HepG2 (cell line): ENCODE data around the gene FOSB. TPM values are rescaled to one million over a fixed set of nuclear protein-coding genes. Genes with fewer than 3 reads are reported as not detected.

ENCODE experiments used
- ATAC-seq: fragments of 200-7000 bp; cut with Tn5 transposase; 3 replicates; pipeline ENCODE4 v1.9.1; 2020; ENCODE audit warnings: mild to moderate bottlenecking, moderate library complexity
- BruUV-seq: library from RNA; stranded (reverse); fragments of 400-500 nt; replicated peaks from 2 replicates; lab custom pipeline; 2021; lab: Mats Ljungman, UMichigan
- CTCF ChIA-PET: fragments of 300-600 bp; formaldehyde crosslinking; extraction: SDS; loops from one replicate; lab custom pipeline; 2021; ENCODE audit warnings: low total read pairs, inconsistent platforms, low intra/inter-chr PET ratio; lab: Yijun Ruan, JAX
- POLR2A ChIA-PET: fragments of 350-600 bp; sonication (Branson Sonifier 250); formaldehyde crosslinking; loops from one replicate; lab custom pipeline; 2020; ENCODE audit warnings: antibody characterized with exemption, inconsistent platforms; lab: Yijun Ruan, JAX
- DNase-seq: peaks from one replicate; pipeline ENCODE4 v3.0.0-alpha.2; 2015; ENCODE audit warnings: low spot score
- FAIRE-seq: peaks from 3 replicates; lab custom pipeline; 2011; peaks lifted over from hg19 to GRCh38; lab: Jason Lieb, UNC
- H2AFZ ChIP-seq: one replicate; pipeline ENCODE4 v1.6.1; 2011; ENCODE audit warnings: low read length, inconsistent platforms
- H3K27ac ChIP-seq: fragments of 300-600 bp; 3 replicates; pipeline ENCODE4 v1.8.0; 2011; ENCODE audit warnings: mixed run types, mild to moderate bottlenecking, mixed read lengths, low read length, inconsistent platforms; ENCODE audit not compliant: insufficient read depth; ENCODE audit errors: extremely low read length
- H3K27me3 ChIP-seq, 2 experiments: fragments of 200-600 bp in 1 of 2; 2 replicates in 1 of 2; 3 replicates in 1 of 2; pipeline versions ENCODE4 v1.6.0 to v1.8.0; 2011; ENCODE audit warnings: low read length in 2 of 2, mild to moderate bottlenecking in 2 of 2, moderate library complexity in 2 of 2, inconsistent platforms in 1 of 2; ENCODE audit not compliant: insufficient read depth in 2 of 2, control insufficient read depth in 1 of 2
- H3K36me3 ChIP-seq, 2 experiments: fragments of 200-600 bp in 1 of 2; replicated peaks in 1 of 2; 2 replicates in 1 of 2; 3 replicates in 1 of 2; pipeline versions ENCODE4 v1.5.1 to v1.8.0; 2011; ENCODE audit warnings: low read length in 2 of 2, inconsistent platforms in 1 of 2; ENCODE audit not compliant: insufficient read depth in 2 of 2, control insufficient read depth in 1 of 2
- H3K4me1 ChIP-seq: 2 replicates; pipeline ENCODE4 v1.5.1; 2012; ENCODE audit warnings: low read length, inconsistent platforms; ENCODE audit not compliant: insufficient read depth
- H3K4me2 ChIP-seq: 2 replicates; pipeline ENCODE4 v1.6.0; 2011; ENCODE audit warnings: low read depth, low read length, inconsistent platforms
- H3K4me3 ChIP-seq, 3 experiments: fragments of 200-600 bp in 1 of 3; sonication (generic), shearing (Covaris generic) in 1 of 3; replicated peaks in 1 of 3; 2 replicates each; pipeline ENCODE4 v1.5.1; 2011 to 2016; ENCODE audit warnings: low read length in 3 of 3, inconsistent platforms in 2 of 3, low read depth in 2 of 3, mild to moderate bottlenecking in 2 of 3, control low read depth in 1 of 3, mixed read lengths in 1 of 3; ENCODE audit not compliant: insufficient read depth in 1 of 3
- H3K79me2 ChIP-seq: one replicate; pipeline ENCODE4 v1.6.1; 2011; ENCODE audit warnings: low read length, inconsistent platforms; ENCODE audit not compliant: insufficient read depth
- H3K9ac ChIP-seq: 2 replicates; pipeline ENCODE4 v1.6.0; 2011; ENCODE audit warnings: mild to moderate bottlenecking, low read depth, low read length, inconsistent platforms; ENCODE audit not compliant: insufficient read depth
- H3K9me3 ChIP-seq: 2 replicates; pipeline ENCODE4 v1.5.1; 2012; ENCODE audit warnings: mild to moderate bottlenecking, low read length
- H4K20me1 ChIP-seq: 2 replicates; pipeline ENCODE4 v1.6.0; 2011; ENCODE audit warnings: inconsistent platforms, mild to moderate bottlenecking, low read length, moderate library complexity; ENCODE audit not compliant: insufficient read depth
- ATAD3A ChIP-seq: sonication (generic); formaldehyde crosslinking; IDR thresholded peaks from 2 replicates; pipeline ENCODE4 v1.4.0; 2020; ENCODE audit warnings: missing genetic modification reagents
- BRCA1 ChIP-seq: sonication (generic); formaldehyde crosslinking; IDR thresholded peaks from 2 replicates; pipeline ENCODE4 v1.4.0; 2020; ENCODE audit warnings: missing genetic modification reagents
- JUNB ChIP-seq: sonication (generic); formaldehyde crosslinking; IDR thresholded peaks from 2 replicates; pipeline ENCODE4 v1.8.0; 2022; ENCODE audit warnings: missing genetic modification reagents, mild to moderate bottlenecking, borderline replicate concordance
- PITX1 ChIP-seq: sonication (generic); formaldehyde crosslinking; IDR thresholded peaks from 2 replicates; pipeline ENCODE4 v1.5.1; 2020; ENCODE audit warnings: mild to moderate bottlenecking, missing genetic modification reagents
- POLR2G ChIP-seq: fragments of 200-400 bp; formaldehyde crosslinking; IDR thresholded peaks from 2 replicates; pipeline ENCODE4 v1.6.1; 2018; ENCODE audit warnings: mild to moderate bottlenecking, low read depth, low read length, moderate library complexity
- RFX3 ChIP-seq: IDR thresholded peaks from 2 replicates; pipeline ENCODE4 v1.6.1; 2016; ENCODE audit warnings: missing biosample characterization, missing genetic modification reagents
- SP4 ChIP-seq: sonication (generic); formaldehyde crosslinking; IDR thresholded peaks from 2 replicates; pipeline ENCODE4 v1.8.1; 2023; ENCODE audit warnings: mild to moderate bottlenecking, missing genetic modification reagents
- TBX2 ChIP-seq: sonication (generic); formaldehyde crosslinking; IDR thresholded peaks from 2 replicates; pipeline ENCODE4 v1.5.0; 2020; ENCODE audit warnings: missing genetic modification reagents, mild to moderate bottlenecking, borderline replicate concordance
- ZNF205 ChIP-seq: IDR thresholded peaks from 2 replicates; pipeline ENCODE4 v1.6.1; 2018; ENCODE audit warnings: missing biosample characterization, missing genetic modification reagents
- ZNF329 ChIP-seq: sonication (generic); formaldehyde crosslinking; IDR thresholded peaks from 2 replicates; pipeline ENCODE4 v1.9.0; 2021; ENCODE audit warnings: low read depth, mild to moderate bottlenecking, missing genetic modification reagents
- WGBS: methylation state at CpG from one replicate; pipeline ENCODE4 v1.1.6; 2017; ENCODE audit warnings: low lambda C conversion rate; 5-methylcytosine and 5-hydroxymethylcytosine counted together
- in situ Hi-C: cut with HindIII; loops from 2 replicates; pipeline ENCODE4 v1.10.0; 2017; ENCODE audit warnings: low pct_unique_long_range_greater_than_20kb; ENCODE audit not compliant: extremely low pct_ligation_motif_present
- intact Hi-C: fragments of 100-400 bp; cut with micrococcal nuclease; formaldehyde crosslinking; loops from one replicate; pipeline ENCODE4 v1.10.0; 2022; ENCODE audit not compliant: unreplicated experiment
- polyA plus RNA-seq, 8 experiments: library from polyadenylated mRNA; depleted of rRNA in 3 of 8; stranded (reverse) in 7 of 8; unstranded in 1 of 8; fragments of >200 nt; fragmentation: Illumina TruSeq in 4 of 8; extraction: Trizol in 4 of 8; gene quantifications; 2 replicates each; pipeline versions ENCODE4 v1.2.1 to v1.2.3, GENCODE V29; 2011 to 2016; ENCODE audit warnings: low read depth in 4 of 8, missing spikeins in 1 of 8, mixed read lengths in 1 of 8; ENCODE audit not compliant: insufficient read depth in 1 of 8
- total RNA-seq, 5 experiments: library from RNA; depleted of rRNA; stranded (reverse); fragments of >200 nt; fragmentation: Illumina TruSeq; extraction: Trizol; gene quantifications; 2 replicates each; pipeline ENCODE4 v1.2.3, GENCODE V29; 2016; ENCODE audit warnings: low read depth in 1 of 5
- TF ChIP-seq, protein P1 (sequence below): sonication (generic); formaldehyde crosslinking; IDR thresholded peaks from 2 replicates; pipeline ENCODE4 v1.8.0; 2022; ENCODE audit warnings: mild to moderate bottlenecking, missing genetic modification reagents, borderline replicate concordance
- TF ChIP-seq, protein P2 (sequence below): sonication (generic); formaldehyde crosslinking; IDR thresholded peaks from 2 replicates; pipeline ENCODE4 v1.5.0; 2020; ENCODE audit warnings: mild to moderate bottlenecking, missing genetic modification reagents
- TF ChIP-seq, protein P3 (sequence below): sonication (generic); formaldehyde crosslinking; IDR thresholded peaks from 2 replicates; pipeline ENCODE4 v1.4.0; 2020; ENCODE audit warnings: missing genetic modification reagents
- TF ChIP-seq, protein P4 (sequence below): sonication (generic); formaldehyde crosslinking; IDR thresholded peaks from 2 replicates; pipeline ENCODE4 v1.4.0; 2020; ENCODE audit warnings: missing genetic modification reagents, borderline replicate concordance

The FOSB gene
- total and polyA plus RNA-seq, 2 of the 13 experiments (the other 11 are each of a cell fraction or from before 2014, with no cell fraction given), result 2.8 to 6.0 TPM

DNA sequence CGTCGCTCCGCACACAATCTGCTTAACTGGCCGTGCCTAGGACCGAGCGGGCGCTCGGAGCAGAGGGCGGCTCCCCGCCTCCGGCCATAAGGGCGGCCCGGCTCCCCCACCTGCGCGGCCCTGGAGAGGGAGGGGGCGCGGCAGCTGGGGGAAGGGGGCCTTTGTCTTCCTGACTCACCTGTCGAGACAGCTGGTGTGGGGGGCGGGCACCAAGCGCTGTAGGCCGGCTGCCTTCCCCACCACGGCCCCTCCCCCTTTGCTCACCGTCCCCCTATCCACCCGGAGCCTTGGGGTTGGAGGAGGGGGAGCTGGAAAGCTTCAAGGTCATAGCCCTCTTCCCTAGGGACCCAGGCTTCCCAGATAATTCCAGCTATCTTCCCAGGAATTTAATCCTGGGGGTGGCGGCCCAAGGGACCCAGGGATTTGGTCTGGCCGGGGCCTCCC, 40.6 kb downstream of the FOSB start:
- Histone ChIP-seq H3K4me2 (peak overlapping the region; percentile 99), H3K9ac (peak overlapping the region; percentile 94), H2AFZ (no peak overlapping the region), H3K27ac (peak overlapping the region; percentile 77), H3K4me1 (peaks cover 58% of the 10 kb centered on the region), H3K4me3 (peak overlapping the region; percentile 92 to 100 (median 96)), H3K36me3 (peaks cover 4 to 6% of the 10 kb centered on the region in 2 experiments; a peak in 1 of 5 replicates), H3K79me2 (peaks cover 50% of the 10 kb centered on the region), H4K20me1 (0 out of 2 replicates have a peak, but pooled peaks cover 5% of the 10 kb centered on the region), H3K9me3 (no peaks in the 10 kb centered on the region), H3K27me3 (no peaks in the 10 kb centered on the region; a peak in 1 of 5 replicates)
- WGBS, result no CpG with 5 or more reads among the region's 26 CpGs
- no peak for FAIRE-seq
- ChIA-PET CTCF (no interaction called here), POLR2A (interaction anchor here (0.6 to 1.6 kb wide), 6 partner anchors 9 to 131 kb away, joined by 3 to 7 read pairs (median 3); partner anchors contain the start of gene EML2)
- intact Hi-C loops (no loop called here), in situ Hi-C loops (no loop called here)
- no TSS peak for BruUV-seq
- no peak for ATAC-seq
- DNase-seq, result no peak
- no peak for TF ChIP-seq ATAD3A
- TF ChIP-seq, protein P1, sequence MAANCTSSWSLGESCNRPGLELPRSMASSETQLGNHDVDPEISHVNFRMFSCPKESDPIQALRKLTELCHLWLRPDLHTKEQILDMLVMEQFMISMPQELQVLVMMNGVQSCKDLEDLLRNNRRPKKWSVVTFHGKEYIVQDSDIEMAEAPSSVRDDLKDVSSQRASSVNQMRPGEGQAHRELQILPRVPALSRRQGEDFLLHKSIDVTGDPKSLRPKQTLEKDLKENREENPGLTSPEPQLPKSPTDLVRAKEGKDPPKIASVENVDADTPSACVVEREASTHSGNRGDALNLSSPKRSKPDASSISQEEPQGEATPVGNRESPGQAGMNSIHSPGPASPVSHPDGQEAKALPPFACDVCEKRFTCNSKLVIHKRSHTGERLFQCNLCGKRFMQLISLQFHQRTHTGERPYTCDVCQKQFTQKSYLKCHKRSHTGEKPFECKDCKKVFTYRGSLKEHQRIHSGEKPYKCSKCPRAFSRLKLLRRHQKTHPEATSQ (CRISPR knock-in tag), result no peak
- no peak for TF ChIP-seq ZNF329 (CRISPR knock-in tag)
- TF ChIP-seq, protein P2, sequence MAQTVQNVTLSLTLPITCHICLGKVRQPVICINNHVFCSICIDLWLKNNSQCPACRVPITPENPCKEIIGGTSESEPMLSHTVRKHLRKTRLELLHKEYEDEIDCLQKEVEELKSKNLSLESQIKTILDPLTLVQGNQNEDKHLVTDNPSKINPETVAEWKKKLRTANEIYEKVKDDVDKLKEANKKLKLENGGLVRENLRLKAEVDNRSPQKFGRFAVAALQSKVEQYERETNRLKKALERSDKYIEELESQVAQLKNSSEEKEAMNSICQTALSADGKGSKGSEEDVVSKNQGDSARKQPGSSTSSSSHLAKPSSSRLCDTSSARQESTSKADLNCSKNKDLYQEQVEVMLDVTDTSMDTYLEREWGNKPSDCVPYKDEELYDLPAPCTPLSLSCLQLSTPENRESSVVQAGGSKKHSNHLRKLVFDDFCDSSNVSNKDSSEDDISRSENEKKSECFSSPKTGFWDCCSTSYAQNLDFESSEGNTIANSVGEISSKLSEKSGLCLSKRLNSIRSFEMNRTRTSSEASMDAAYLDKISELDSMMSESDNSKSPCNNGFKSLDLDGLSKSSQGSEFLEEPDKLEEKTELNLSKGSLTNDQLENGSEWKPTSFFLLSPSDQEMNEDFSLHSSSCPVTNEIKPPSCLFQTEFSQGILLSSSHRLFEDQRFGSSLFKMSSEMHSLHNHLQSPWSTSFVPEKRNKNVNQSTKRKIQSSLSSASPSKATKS, result 0 out of 2 replicates have a peak, but pooled peaks have one; percentile 40
- no peak for TF ChIP-seq PITX1 (CRISPR knock-in tag)
- 0 out of 2 replicates have a peak, but pooled peaks have one; percentile 13 for TF ChIP-seq POLR2G
- TF ChIP-seq RFX3, result no peak
- peak; percentile 79; the same call in 1 of the 2 replicates for TF ChIP-seq ZNF205 (CRISPR knock-in tag)
- TF ChIP-seq, protein P3, sequence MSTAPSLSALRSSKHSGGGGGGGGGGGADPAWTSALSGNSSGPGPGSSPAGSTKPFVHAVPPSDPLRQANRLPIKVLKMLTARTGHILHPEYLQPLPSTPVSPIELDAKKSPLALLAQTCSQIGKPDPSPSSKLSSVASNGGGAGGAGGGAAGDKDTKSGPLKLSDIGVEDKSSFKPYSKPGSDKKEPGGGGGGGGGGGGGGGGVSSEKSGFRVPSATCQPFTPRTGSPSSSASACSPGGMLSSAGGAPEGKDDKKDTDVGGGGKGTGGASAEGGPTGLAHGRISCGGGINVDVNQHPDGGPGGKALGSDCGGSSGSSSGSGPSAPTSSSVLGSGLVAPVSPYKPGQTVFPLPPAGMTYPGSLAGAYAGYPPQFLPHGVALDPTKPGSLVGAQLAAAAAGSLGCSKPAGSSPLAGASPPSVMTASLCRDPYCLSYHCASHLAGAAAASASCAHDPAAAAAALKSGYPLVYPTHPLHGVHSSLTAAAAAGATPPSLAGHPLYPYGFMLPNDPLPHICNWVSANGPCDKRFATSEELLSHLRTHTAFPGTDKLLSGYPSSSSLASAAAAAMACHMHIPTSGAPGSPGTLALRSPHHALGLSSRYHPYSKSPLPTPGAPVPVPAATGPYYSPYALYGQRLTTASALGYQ (CRISPR knock-in tag), result 0 out of 2 replicates have a peak, but pooled peaks have one; percentile 10
- no peak for TF ChIP-seq BRCA1
- TF ChIP-seq, protein P4, sequence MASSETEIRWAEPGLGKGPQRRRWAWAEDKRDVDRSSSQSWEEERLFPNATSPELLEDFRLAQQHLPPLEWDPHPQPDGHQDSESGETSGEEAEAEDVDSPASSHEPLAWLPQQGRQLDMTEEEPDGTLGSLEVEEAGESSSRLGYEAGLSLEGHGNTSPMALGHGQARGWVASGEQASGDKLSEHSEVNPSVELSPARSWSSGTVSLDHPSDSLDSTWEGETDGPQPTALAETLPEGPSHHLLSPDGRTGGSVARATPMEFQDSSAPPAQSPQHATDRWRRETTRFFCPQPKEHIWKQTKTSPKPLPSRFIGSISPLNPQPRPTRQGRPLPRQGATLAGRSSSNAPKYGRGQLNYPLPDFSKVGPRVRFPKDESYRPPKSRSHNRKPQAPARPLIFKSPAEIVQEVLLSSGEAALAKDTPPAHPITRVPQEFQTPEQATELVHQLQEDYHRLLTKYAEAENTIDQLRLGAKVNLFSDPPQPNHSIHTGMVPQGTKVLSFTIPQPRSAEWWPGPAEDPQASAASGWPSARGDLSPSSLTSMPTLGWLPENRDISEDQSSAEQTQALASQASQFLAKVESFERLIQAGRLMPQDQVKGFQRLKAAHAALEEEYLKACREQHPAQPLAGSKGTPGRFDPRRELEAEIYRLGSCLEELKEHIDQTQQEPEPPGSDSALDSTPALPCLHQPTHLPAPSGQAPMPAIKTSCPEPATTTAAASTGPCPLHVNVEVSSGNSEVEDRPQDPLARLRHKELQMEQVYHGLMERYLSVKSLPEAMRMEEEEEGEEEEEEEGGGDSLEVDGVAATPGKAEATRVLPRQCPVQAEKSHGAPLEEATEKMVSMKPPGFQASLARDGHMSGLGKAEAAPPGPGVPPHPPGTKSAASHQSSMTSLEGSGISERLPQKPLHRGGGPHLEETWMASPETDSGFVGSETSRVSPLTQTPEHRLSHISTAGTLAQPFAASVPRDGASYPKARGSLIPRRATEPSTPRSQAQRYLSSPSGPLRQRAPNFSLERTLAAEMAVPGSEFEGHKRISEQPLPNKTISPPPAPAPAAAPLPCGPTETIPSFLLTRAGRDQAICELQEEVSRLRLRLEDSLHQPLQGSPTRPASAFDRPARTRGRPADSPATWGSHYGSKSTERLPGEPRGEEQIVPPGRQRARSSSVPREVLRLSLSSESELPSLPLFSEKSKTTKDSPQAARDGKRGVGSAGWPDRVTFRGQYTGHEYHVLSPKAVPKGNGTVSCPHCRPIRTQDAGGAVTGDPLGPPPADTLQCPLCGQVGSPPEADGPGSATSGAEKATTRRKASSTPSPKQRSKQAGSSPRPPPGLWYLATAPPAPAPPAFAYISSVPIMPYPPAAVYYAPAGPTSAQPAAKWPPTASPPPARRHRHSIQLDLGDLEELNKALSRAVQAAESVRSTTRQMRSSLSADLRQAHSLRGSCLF, result no peak
- peak; percentile 35; the same call in 1 of the 2 replicates for TF ChIP-seq TBX2 (CRISPR knock-in tag)
- 0 out of 2 replicates have a peak, but pooled peaks have one; percentile 39 for TF ChIP-seq SP4 (CRISPR knock-in tag)
- no peak for TF ChIP-seq JUNB (CRISPR knock-in tag)
